Renal pelvis (tissue), 4 donors: Measurements from ENCODE around the gene TNF. TPM values are rescaled to one million over a fixed set of nuclear protein-coding genes. Genes with fewer than 3 reads are reported as not detected.
A peak's percentile ranks its signal among the peaks of the same experiment; 100 is the strongest.

Experiments
- DNase-seq: peaks from one replicate; pipeline ENCODE4 v3.0.0-alpha.2; 2013
- polyA plus RNA-seq, 3 donors: library from polyadenylated mRNA; unstranded; fragments of 120-200 nt; gene quantifications; one replicate each; pipeline ENCODE4 v1.2.1, GENCODE V29; 2013; ENCODE audit not compliant: insufficient read length in 3 of 3

Gene TNF
- polyA plus RNA-seq, 3 donors, result 0.19 TPM; not detected in 2

DNA sequence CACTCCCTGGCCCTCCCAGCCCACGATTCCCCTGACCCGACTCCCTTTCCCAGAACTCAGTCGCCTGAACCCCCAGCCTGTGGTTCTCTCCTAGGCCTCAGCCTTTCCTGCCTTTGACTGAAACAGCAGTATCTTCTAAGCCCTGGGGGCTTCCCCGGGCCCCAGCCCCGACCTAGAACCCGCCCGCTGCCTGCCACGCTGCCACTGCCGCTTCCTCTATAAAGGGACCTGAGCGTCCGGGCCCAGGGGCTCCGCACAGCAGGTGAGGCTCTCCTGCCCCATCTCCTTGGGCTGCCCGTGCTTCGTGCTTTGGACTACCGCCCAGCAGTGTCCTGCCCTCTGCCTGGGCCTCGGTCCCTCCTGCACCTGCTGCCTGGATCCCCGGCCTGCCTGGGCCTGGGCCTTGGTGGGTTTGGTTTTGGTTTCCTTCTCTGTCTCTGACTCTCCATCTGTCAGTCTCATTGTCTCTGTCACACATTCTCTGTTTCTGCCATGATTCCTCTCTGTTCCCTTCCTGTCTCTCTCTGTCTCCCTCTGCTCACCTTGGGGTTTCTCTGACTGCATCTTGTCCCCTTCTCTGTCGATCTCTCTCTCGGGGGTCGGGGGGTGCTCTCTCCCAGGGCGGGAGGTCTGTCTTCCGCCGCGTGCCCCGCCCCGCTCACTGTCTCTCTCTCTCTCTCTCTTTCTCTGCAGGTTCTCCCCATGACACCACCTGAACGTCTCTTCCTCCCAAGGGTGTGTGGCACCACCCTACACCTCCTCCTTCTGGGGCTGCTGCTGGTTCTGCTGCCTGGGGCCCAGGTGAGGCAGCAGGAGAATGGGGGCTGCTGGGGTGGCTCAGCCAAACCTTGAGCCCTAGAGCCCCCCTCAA lies 3.1 kb upstream of the TNF start, which contains the start of gene LTA:
Gene LTA (plus strand): TSS at position 249 of the 871 bp plus-strand sequence. CDS start 454 bp downstream, at position 703.
- DNase-seq, result no peak

GRCh38 chr6:31573239-31574105 lies 1.9 kb upstream of the TNF start:
- DNase-seq, result no peak

GRCh38 chr6:31574106-31575061 lies 981 bp upstream of the TNF start:
- DNase-seq, result no peak

- DNase-seq, result no peak
These were observed 754 bp downstream of the TNF start for GRCh38 chr6:31575952-31576685.

DNA sequence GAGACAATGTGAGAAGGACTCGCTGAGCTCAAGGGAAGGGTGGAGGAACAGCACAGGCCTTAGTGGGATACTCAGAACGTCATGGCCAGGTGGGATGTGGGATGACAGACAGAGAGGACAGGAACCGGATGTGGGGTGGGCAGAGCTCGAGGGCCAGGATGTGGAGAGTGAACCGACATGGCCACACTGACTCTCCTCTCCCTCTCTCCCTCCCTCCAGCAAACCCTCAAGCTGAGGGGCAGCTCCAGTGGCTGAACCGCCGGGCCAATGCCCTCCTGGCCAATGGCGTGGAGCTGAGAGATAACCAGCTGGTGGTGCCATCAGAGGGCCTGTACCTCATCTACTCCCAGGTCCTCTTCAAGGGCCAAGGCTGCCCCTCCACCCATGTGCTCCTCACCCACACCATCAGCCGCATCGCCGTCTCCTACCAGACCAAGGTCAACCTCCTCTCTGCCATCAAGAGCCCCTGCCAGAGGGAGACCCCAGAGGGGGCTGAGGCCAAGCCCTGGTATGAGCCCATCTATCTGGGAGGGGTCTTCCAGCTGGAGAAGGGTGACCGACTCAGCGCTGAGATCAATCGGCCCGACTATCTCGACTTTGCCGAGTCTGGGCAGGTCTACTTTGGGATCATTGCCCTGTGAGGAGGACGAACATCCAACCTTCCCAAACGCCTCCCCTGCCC lies 1.7 kb downstream of the TNF start:
- DNase-seq, result no peak

GRCh38 chr6:31577579-31577966 lies 2.2 kb downstream of the TNF start:
- DNase-seq, result no peak

GRCh38 chr6:31578184-31579118 lies 3.1 kb downstream of the TNF start:
- DNase-seq, result no peak

GRCh38 chr6:31579119-31579505 lies 3.7 kb downstream of the TNF start:
- no peak for DNase-seq

- no peak for DNase-seq
These were observed 4.4 kb downstream of the TNF start for GRCh38 chr6:31579546-31580437.

DNA sequence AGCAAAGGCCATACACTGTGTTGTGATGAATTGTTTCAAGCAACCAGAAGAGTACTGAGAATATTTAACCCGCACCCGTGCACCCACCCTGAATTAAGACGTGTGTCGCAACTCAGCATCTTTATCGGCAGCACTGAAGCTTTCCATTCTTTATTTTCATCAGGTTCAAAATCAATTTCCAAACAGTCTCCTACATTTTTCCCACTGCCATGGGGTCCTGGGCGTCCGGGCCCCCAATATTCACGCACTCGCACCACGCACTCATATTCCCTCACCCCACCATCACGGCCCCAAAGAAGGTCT lies 5.0 kb downstream of the TNF start:
- DNase-seq, result no peak

DNA sequence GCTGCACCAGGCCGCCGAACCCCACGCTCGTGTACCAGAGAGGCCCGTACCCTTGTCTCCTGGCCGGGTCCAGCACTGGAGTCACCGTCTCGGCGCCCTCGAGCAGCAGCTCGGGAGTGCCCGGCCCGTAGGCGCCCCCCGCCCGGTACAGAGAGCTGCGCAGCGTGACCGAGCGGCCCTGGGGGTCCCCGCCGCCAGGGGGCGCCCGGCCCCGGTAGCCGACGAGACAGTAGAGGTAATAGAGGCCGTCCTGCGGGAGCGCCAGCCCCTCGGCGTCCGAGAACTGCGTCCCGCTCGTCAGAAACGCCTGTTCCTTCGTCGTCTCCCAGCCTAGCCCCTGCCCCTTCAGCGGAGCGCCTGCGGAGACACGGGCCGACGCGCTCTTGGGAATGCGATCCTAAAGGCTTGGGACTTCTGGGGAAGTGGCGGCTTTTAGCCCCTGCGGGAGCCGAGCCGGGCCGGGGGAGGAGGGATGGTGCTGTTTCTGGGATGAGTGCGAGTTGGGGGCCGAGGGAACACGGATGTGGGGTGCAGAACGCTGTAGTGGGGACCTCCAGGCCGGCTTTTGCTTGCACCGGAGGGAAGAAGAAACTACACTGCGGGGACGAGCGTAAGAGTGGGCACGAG lies 5.6 kb downstream of the TNF start:
- DNase-seq, result peak; percentile 85

GRCh38 chr6:31581434-31582229 lies 6.3 kb downstream of the TNF start:
- no peak for DNase-seq

DNA sequence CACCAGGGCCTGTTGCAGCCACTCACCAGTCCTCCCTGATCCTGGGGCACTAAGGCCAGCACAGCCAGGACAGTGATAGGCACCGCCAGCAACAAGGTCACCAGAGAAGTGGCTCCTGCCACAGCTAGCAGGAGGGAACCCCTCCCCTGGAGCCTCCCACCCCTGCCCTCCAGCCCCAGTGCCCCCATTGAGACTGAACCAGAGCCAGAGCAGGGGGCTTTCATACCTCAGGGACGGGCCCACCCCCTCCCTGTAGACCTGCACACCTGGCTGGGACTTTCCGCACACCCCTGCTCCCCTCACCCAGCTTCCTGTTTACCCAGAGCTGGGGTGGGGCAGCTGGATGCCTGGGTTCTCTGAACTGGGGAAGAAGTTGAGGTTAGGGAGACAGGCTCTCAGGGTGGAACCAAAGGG lies 6.9 kb downstream of the TNF start, which contains the start of gene LTB:
Gene LTB (minus strand): TSS at position 195 of the 414 bp plus-strand sequence. CDS start 7 bp downstream, at position 188.
- no peak for DNase-seq

- DNase-seq, result no peak
These were observed 10.1 kb downstream of the TNF start for GRCh38 chr6:31585491-31585890.

DNA sequence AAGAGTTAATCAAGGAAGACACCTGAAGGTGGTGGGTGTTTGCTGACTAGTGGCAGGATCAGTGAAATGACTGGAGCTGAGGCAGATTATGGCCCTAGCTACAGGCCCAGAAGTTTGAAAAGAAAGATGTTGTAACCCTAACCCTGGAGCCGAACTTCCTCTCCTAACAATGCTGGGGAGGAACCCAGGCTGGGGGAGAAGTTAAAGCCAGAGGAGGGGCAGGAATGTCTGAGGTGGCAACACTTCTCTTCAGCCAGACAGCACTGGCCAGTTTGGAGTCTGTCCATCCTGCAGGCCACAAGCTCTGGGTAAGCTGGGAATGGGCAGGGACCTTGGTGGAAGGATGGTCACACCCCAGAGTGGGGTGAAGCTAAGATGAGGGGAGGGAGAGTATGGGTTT lies 10.6 kb downstream of the TNF start, which contains the start of gene LST1:
Gene LST1 (plus strand): TSS at position 270 of the 400 bp plus-strand sequence. CDS start 1,023 bp downstream, outside the sequence.
- DNase-seq, result no peak

DNA sequence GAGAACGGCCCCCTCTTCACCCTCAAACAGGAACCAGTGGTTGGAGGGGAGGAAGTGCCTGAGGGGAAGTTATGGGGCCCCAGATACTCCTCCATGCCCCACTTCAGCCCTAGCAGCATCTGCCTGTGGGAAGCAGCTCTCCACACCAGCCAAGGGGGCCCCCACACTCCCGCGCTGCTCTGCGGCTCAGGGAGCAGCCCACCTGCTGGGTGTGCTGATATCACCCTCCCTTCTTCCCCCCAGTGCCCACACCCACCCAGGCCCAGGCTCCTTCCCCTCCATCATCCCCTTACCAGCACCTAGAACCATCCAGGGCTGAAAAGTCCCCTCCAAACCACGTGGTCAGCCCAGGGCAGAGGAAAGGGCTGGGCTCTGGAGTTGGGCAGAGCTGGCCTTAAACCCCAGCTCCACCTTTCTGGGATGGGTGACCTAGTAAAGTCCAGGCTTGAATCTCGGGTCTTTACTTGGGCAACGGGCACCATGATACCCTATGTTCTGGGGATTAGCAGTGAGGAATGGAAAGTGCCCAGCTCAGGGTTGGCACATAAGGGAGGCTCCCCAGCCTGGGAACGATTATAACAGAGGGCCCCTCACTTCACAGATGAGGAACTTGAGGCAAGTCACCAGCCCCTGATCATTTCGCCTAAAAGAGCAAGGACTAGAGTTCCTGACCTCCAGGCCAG lies 11.4 kb downstream of the TNF start:
- no peak for DNase-seq
